ENCODE results near the gene KCTD3. TPM values are rescaled to one million over a fixed set of nuclear protein-coding genes. Genes with fewer than 3 reads are reported as not detected.

The KCTD3 gene
- total RNA-seq, 1 donor from 2014 or later = 53.7 TPM

DNA sequence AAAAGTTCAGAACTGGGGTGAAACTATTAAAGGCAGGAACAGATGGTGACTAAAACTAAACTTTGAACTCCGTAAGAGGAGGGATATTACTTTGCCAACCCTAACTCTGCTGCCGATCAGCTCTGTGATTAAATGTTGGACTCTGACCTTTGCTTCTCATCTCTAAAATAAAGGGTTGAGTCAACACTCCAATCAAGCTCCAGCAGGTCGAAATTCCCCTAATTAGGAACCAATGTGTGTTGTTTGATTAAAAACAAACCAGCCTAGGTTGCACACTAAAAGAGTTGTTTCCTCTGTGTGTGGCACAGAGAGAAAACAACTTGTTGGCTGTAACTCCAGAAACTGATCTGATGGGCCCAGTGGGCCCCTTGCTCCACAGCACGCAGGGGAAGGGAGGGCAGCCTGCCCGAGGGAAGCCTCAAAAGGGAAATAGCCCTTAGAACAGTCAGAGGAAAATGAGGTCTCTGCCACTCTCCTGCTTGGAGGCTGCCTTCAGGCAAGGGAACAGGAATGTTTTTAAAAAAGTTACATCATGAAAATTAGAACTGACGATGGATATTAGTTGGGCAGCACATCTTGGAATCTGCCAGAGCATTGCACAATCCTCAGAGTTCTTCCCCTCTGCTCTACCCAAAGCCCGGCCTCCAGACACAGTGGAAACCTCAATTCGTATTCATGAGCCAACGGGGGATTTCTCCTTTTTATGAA, 69.3 kb downstream of the KCTD3 start:
- H3K4me1 Mint-ChIP-seq (ENCODE audit: unreplicated experiment) = peaks cover 23% of the 10 kb centered on the region
- peaks cover 3% of the 10 kb centered on the region for H3K27me3 Mint-ChIP-seq
- no peaks in the 10 kb centered on the region for H3K9me3 Mint-ChIP-seq
- peak overlapping the region; percentile 63 for H3K27ac Mint-ChIP-seq
- TF ChIP-seq, protein P1, sequence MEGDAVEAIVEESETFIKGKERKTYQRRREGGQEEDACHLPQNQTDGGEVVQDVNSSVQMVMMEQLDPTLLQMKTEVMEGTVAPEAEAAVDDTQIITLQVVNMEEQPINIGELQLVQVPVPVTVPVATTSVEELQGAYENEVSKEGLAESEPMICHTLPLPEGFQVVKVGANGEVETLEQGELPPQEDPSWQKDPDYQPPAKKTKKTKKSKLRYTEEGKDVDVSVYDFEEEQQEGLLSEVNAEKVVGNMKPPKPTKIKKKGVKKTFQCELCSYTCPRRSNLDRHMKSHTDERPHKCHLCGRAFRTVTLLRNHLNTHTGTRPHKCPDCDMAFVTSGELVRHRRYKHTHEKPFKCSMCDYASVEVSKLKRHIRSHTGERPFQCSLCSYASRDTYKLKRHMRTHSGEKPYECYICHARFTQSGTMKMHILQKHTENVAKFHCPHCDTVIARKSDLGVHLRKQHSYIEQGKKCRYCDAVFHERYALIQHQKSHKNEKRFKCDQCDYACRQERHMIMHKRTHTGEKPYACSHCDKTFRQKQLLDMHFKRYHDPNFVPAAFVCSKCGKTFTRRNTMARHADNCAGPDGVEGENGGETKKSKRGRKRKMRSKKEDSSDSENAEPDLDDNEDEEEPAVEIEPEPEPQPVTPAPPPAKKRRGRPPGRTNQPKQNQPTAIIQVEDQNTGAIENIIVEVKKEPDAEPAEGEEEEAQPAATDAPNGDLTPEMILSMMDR (conservative IDR thresholded peaks at IDR 0.05) = no peak
- no peaks in the 10 kb centered on the region for H3K36me3 Mint-ChIP-seq
- no peak for DNase-seq (ENCODE audit: extremely low spot score, unreplicated experiment)
- H3K4me3 Mint-ChIP-seq = peak overlapping the region; percentile 39

DNA sequence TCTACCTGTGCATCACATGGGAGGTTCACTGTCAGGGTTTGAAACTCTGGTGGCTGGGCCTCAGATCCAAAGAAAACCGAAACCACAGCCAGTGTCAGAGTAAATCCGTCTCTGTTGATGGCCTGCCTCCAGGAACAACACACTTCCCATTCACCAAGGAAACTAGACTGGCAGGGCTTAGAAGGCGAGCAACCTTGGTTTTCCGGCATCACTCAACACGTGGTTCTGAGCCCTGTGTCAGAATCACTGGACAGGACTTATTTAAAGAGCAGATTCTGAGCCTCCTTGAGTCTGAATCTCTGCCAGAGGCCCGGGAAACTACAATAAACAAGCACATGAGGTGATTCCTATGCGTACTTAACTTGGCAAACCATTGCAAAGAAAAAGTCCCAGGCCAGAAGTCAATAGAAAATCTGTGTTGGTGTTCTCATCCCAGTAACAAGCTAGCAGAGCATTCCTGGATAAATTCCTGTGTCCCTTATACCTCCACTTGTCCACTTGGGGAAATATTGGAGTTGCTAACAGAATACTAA, 70.0 kb downstream of the KCTD3 start:
- TF ChIP-seq, protein P1 (conservative IDR thresholded peaks at IDR 0.05) = peak; percentile 16
- H3K36me3 Mint-ChIP-seq = no peaks in the 10 kb centered on the region
- no peak overlapping the region for H3K4me3 Mint-ChIP-seq
- H3K9me3 Mint-ChIP-seq = no peaks in the 10 kb centered on the region
- peak overlapping the region; percentile 63 for H3K27ac Mint-ChIP-seq
- peaks cover 23% of the 10 kb centered on the region for H3K4me1 Mint-ChIP-seq (ENCODE audit: unreplicated experiment)
- H3K27me3 Mint-ChIP-seq = peaks cover 3% of the 10 kb centered on the region
- DNase-seq (ENCODE audit: extremely low spot score, unreplicated experiment) = no peak

DNA sequence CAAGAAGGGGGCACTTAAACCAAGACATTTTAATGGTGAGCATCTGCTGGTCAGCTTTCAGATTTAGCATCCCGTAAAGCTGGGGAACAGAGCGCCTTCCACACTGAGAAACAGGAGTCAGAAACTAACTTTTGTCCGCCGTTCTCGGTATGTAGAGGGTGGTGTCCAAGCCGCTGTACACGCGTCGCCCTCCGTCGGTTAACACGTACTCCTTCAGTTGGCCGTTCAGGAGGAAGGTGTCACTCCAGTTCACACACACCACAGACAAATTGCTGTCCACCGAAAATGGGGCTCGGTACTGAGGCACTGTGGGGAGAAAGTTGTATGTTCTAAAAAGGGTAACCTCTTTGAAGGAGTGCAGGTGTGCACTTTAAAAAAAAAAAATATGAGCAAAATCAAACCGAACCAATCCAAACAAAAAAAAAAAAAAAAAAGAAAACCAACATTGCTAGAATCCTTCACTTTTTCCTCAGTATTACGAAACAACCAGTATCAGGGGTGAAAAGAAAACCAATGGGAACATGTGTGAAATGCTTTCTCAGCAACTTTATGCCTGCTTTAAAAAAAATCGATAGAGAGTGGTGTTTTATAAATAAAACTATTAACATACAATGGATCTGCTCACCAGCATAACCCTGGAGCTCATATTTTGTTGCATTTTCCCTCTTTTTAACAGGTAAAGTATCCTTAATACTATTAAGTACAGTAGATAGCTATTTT, 73.5 kb downstream of the KCTD3 start:
- Mint-ChIP-seq H3K27ac (no peak overlapping the region), H3K4me1 (ENCODE audit: unreplicated experiment) (peaks cover 18% of the 10 kb centered on the region), H3K27me3 (peaks cover 7% of the 10 kb centered on the region), H3K9me3 (no peaks in the 10 kb centered on the region), H3K4me3 (no peak overlapping the region), H3K36me3 (no peaks in the 10 kb centered on the region)
- no peak for DNase-seq (ENCODE audit: extremely low spot score, unreplicated experiment)
- TF ChIP-seq, protein P1 (conservative IDR thresholded peaks at IDR 0.05) = no peak

- TF ChIP-seq, protein P1 (conservative IDR thresholded peaks at IDR 0.05) = no peak
- Mint-ChIP-seq H3K36me3 (no peaks in the 10 kb centered on the region), H3K4me1 (ENCODE audit: unreplicated experiment) (no peaks in the 10 kb centered on the region), H3K4me3 (no peak overlapping the region), H3K9me3 (no peaks in the 10 kb centered on the region), H3K27ac (no peak overlapping the region), H3K27me3 (peaks cover 7% of the 10 kb centered on the region)
- DNase-seq (ENCODE audit: extremely low spot score, unreplicated experiment) = no peak
Observed at GRCh38 chr1:215643592-215644321, 76.7 kb downstream of the KCTD3 start.

DNA sequence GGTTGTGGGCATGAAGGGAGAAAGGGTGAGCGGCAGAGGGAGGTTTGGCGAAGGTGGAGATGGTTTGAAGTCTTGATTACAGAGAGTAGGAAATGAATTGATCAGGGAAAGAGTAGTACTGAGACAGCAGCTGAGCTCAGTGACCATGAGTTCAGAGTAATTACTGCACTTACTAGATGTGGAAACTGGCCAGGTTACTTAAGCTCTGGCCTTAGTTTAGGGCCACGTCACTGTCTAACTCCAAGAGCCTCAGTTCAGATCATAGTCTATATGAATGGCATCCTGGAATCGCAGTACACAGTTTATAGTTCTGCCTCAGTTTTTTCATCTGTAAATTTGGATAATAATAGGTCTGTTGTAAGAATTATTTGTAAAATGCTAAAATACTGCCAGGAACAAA, 78.1 kb downstream of the KCTD3 start:
- Mint-ChIP-seq H3K27me3 (peaks cover 7% of the 10 kb centered on the region), H3K9me3 (no peaks in the 10 kb centered on the region), H3K4me1 (ENCODE audit: unreplicated experiment) (no peaks in the 10 kb centered on the region), H3K27ac (peak overlapping the region; percentile 40), H3K4me3 (no peak overlapping the region), H3K36me3 (no peaks in the 10 kb centered on the region)
- no peak for DNase-seq (ENCODE audit: extremely low spot score, unreplicated experiment)
- TF ChIP-seq, protein P1 (conservative IDR thresholded peaks at IDR 0.05) = no peak

Data from type B pancreatic cell (in vitro differentiated cells).